Fibroblast of skin of back (primary cell): Measurements from ENCODE around the gene DNAH1.
A peak's percentile ranks its signal among the peaks of the same experiment; 100 is the strongest.

Experiments used
- DNase-seq: peaks from one replicate; pipeline ENCODE4 v3.0.0-alpha.2; 2013

The DNAH1 gene

DNA sequence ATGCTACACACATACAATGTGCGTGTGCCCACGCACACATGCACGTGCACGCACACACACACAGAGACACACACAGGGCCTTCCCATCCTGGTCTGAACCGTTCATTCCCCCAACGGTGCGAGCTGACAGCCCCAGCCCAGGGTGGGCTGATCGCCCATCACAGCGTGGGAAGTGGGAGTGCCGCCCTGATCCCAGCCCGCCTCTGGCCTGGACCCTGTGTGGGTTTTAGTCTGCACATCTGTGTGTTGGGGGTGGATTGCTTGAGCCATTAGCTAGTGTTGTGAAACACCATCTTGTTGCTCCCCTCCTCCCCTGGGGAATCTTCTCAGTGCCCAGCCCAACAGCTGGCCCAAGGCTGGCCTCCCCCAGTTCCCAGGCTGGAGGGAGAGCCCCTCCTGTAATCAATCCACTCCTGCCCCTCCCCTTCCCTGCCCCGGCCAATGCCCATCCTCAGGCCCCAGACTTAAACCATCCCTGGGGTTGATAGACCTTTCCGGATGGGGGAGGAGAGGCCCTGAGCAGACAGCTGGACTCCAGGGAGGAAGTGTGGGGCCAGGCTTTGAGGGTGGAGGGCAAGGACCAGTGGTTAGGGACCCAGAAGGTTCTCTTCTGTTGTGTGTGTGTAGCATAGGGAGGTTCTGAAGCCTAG is 120.5 kb downstream of the DNAH1 start:
- no peak for DNase-seq

DNA sequence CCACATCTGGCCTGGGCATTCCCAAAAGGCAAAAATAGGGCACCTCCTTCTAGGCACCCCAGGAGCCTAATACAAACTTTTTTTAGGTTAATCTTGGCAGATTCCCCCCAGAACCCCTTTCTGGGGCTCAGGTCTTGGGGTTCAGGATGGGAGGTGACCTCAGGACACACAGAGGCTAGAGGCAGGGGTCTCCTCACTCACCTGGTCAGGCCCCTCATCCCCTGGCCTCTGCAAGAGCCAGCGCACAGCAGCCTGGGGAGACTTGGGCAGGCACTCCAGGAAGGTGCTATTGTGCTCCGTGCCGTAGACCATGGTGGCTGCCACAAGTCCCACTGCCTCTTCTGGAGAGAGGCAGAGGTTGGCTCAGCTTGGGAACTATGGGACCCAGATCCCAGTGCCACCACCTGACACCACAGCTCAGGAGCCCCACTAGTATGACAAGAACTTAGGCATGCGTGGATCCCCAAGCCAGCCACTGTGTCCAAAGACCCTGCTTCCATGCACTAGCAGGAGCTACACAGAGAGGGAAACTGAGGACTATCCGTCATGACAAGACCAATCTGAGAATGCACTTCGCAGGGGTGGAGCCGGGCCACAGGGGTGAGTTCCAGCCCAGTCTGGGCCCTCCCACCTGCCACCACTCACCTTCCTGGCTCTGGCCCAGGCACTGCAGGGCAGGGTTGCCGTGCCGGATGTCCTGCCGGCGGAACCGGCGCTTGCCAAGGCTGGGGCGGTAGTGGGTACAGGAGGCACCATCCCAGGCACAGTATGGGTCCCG is 121.4 kb downstream of the DNAH1 start:
- DNase-seq: no peak

DNA sequence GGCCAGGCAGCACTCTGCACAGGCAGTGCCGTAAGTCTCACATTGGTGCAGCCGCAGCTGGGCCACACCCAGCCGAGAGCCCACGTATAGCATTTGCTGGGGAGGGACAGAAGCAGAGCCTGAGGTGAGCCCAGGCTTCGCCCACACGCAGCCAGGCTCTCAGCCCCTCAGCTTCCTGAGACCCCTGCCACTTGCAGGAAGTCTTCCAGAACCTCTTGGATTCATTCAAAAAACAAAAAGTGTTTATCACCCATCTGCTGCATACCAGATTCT is 121.9 kb downstream of the DNAH1 start:
- no peak for DNase-seq

DNA sequence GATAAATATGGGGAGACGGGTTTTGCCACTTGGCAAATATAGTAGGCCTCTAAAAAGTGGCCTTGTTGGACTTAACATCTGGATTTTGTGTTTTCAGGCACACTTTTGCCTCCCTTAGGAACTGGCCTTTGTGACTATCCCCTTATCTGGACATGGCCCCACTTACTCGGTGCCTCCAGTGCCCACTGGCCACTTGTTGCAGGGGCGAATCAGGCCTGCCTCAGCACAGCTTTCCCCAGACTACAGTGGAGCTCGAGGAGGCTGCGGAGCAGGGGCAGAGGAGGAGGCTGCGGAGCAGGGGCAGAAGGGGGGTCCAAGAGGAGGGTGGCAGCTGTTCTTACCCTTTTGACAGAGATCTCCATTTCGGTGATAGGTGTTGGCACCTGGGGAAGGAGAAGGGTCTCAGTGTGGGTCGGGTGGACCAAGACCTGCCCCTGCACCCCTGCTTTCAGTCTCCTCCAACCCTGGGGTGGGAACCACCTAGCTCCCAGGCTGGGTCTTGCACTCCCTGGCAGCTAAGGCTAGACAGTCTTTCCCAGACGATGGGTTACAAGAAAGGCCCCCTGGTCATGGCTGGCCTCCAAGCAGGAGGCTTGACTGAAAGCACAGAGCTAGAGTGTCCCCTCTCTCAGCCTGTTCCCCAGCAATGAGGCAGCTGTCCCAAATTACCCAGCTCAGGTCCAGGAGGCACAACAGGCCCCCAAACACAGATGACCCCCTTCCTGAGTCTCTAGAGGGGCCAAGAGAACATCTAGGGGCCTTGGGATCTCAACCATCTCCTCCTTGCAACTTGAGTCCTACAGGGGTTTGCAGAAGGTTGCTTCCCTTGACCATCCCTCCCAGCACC is 122.7 kb downstream of the DNAH1 start:
- no peak for DNase-seq

DNA sequence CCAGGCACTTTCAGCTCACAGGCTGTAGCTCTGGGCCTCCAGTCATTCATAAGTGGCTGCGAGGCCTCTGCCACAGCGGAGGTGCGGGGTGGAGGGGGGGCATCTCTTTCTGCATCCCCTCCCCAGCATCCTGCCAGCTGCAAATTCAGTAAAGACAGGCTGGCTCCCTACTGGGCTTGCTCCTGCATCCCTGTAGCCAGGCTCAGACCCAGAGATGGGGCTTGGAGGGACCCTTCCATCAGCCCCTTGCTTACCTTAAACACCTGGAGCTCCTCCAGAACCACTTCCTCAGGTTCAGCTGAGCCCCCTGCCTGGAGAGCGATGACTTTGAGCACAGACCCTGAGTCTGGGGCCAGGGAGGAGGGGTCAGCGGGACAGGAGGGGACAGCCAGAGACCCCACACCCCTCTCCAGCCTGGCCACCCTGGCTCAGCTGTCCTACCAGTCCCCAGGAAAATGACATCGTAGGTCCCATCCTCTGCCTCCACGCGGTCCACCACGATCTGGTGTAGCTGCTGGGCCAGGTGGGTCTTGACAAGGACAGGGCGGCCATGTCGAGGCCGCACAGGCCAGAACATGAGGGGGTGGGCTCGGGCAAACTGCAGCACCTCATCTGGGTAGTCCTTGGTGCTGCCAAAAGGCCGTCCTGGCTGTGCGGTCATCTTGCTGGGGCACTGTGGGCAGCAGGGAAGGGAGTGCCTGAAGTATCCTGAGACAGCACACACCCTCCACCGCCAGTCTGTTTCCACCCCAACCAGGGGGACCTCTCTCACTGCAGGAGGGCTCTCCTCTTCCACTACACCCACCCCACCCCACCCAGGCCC is 123.5 kb downstream of the DNAH1 start:
- no peak for DNase-seq

DNA sequence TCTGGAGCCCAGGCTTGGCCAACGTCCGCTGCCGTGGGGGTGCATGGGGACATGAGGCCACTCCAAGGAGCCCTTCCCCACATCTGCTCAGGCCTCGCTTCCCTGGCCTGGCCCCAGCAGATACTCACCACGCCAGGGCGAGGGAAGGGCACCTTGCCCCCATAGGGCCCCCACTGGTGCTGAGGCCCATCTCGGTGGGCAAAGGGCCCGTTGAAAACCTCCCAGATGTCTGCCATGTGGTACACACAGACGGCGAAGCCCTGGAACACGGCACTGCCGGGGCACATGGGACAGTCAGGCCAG is 124.1 kb downstream of the DNAH1 start:
- DNase-seq: no peak

DNA sequence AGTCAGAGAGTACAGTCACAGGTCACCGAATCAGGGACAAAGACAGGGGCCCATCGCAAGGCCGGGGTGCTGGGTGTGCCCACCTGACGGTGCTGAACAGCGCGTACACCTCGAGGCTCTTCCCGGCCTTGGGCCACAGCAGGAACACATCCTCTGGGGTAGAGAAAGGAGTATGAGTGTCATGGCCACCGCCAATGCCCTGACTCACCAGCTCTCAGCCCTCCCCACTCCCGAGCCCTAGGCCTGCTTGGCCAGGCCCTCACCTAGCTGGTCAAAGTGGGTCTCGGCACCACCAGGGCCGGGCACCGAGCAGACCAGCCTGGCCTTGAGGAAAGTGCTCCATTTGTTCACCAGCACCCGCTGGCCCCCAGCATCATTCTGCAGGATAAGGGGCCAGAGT is 124.6 kb downstream of the DNAH1 start:
- no peak for DNase-seq

DNA sequence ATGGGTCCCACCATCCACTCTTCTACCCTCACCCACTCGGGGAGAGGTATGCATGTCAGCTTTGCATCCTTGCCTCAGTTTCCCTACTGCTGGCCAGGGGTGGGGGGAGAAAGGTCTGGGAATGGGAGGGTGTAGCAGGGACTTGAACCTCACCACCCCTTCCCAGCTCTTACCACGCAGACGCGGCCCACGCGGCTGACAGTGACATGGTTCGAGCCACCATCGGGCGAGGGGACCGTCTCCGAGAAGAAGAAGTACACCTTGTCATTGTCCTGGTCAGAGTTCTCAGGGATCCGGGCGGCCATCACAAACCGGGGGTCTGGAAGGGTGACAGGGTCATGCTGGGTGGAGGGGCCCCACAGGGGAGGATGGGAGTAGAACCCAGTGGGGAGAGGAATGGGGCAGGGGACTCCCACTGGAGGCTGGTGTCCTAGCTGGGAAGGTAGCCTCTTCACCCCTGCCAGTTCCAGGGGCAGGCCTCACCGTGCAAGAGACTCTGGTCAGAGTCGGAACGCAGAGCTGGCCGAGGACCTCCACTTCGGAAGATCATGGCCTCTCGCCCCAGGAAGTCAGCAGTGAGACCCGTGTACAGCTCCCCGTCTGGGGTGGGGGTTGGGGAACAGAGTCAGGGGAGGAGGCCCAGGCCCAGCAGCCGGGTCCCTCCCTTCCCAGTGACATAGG is 125.1 kb downstream of the DNAH1 start:
- DNase-seq: no peak

DNA sequence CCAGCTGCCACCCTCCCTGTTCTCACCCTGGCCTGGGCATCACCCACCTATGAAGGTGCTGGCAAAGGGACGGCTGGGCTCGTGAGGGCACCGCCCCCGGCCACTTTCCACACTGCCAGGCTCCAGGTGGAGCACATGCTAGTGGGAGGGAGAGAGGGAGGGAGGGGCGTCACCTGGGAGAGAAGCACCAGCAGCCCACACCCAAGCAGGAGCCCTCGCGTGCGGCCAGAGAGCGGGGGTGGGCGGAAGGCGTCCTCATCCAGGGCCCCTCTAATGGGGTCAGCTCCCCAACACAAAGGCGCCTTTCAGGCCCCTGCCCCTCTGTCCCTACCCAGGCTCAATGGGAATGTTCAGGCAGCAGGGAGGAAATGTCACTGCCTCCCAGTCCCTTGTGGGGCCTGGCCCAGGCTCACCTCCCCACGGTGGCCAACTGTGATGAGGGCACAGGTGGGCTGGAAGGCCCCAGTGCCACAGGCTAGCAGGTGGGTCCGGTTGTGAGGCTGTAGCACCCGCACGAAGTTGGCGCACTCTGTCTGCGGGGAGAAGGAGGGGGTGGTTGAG is 125.7 kb downstream of the DNAH1 start:
- DNase-seq: no peak

DNA sequence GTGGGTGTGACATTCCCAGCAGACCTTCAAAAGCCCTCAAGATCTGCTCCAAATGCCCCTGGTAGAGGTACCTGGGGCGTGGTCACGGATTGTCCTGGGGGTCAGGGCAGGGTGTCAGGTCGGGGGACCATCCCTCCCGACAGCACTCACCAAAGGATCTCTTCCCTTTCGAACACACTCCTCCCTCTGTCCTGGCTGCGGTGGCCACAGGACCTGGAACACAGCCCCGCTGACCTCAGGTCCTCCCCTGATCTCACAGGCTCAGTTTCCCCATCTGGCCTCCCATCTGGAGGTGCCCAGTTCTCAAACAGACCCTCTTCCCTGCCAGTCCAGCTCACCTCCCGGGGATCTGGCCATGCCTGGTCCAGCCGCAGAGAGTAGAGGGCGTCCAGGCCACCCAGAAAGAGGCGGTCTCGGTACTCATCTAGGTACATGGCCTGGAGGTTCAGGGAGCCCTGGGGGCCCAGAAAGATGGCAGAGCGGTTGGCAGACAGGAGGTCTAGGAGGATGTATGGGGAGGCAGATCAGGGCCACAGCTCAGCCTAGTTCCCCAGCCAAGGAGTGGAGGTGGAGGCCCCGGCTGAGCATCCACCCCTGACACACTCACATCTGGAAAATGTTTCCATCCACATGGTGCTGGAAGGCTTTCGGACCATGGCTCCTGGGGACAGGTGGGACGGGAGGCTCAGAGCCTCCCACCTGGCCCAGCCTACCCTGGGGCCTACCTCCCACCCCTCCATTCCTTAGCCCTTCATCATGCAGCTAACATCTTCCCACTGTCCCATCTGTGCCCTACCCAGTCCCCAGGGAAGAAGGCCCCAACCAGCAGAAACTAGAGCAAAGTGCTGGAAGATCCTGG is 126.5 kb downstream of the DNAH1 start:
- DNase-seq: no peak

DNA sequence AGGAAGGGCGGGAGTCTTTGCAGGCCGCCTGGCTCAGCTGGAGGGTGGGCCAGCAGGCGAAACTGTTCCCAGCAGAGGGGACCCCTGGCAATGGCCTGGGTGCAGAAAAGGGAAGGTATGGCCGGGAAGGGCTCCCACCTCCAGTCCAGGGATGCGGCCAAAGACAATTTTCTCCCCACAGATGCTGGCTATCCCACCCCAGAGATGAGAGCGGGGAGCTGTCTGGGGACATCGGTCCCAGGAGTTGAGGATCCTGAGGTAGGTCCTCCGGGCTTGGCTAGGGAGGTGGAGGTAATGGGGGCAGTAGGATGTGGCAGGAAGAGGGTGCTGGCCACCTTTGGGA is 127.1 kb downstream of the DNAH1 start:
- DNase-seq: no peak

DNA sequence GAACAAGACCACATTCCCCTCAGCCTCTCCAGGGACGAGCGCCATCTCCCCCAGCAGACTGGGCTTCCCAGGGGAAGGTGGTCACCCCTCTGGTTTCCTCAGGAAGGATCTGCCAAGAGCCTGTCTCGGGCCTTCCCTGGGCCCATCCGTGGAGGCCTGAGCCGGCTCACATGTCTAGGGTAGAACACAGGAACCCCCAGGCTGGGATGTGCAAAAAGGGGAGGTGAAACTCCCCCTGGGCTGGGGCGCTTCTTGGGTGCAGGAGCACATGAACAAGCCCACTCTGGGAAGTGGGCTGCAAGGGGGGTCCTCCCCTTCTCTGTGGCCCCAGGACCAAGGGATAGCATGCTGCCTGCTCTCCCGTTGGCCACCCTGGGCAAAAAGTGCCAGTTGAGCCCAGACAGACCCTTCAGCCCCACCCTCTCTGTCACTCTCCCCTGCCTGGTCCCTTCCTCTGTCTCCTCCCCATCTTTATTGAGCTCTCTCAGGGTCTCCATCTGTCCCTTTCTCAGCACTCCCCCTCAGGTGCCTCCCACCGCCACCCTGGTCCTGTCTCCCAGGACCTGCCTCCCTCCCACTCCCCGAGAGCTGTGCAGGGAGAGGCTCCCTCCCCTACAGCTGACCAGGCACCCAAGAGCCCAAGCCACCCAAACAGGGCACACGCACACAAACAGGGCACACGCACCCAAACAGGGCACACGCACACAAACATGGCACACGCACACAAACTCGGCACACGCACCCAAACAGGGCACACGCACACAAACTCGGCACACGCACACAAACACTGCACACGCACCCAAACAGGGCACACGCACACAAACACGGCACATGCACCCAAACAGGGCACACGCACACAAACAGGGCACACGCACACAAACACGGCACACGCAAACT is 127.9 kb downstream of the DNAH1 start:
- DNase-seq: no peak

DNA sequence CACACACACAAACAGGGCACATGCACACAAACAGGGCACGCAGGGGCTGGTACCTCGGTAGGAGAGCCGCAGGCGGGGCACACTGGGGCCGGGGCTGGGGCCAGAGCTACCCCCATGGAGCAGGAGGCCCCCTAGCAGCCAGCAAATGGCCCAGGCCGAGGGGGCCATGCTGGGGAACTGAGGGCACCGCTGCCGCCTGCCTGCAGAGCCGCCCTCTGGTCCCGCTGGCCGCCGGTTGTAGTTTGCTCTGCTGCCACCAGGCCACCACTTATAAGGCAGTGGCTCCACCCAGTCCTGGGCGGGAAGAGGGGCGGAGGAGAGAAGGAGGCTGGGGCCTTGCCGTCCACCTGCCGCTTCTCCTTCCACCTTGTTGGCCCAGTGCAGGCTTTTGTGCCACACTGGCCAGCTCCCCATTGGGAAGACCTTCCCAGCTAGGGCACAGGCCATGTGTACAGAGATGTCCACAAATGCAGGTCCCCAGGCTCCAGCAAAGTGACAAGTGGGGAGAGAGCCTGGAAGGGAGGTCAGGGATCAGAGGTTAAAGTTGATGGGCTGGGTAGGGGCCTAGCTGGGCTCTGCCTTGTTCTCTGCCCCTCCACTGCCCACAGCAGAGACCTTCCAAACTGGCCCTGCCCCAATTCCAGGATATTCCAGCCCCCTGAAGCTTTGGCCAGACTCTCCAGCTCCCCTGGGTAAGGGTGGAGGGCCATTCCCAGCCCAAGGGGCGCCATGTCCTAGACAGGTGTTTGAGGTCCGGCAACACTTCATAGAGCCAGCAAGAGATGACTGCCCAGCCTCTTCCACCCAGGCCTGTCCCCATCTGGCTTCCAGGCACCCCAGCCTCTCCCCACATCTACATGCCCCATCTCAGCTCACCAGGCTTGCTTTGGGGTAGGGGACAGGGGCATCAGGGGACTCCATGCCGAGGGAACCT is 129.0 kb downstream of the DNAH1 start, which contains the start of gene SEMA3G:
TSS of gene SEMA3G (minus strand) at position 244 of the 934 bp plus-strand sequence. CDS start at position 168, 76 bp downstream.
- peak; percentile 64 for DNase-seq

DNA sequence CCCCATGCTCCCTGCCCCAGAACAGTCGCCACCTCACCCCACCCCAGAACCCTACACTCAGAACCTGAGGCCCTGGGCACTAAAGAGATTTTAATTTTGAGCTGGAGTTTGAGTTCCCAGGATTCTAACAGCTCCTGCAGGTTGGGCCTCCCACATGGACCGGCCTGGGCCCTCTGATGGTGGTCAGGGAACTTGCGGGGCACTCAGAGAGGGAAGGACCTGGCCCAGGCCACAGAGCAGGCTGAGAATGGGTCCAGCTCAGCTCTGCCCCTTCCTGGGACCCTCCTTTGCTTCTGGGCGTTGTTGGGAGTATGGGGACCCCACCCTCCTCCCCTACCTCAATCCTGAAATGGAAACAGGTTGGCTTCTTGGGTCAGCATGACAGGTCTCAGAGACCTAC is 129.9 kb downstream of the DNAH1 start:
- DNase-seq: no peak

DNA sequence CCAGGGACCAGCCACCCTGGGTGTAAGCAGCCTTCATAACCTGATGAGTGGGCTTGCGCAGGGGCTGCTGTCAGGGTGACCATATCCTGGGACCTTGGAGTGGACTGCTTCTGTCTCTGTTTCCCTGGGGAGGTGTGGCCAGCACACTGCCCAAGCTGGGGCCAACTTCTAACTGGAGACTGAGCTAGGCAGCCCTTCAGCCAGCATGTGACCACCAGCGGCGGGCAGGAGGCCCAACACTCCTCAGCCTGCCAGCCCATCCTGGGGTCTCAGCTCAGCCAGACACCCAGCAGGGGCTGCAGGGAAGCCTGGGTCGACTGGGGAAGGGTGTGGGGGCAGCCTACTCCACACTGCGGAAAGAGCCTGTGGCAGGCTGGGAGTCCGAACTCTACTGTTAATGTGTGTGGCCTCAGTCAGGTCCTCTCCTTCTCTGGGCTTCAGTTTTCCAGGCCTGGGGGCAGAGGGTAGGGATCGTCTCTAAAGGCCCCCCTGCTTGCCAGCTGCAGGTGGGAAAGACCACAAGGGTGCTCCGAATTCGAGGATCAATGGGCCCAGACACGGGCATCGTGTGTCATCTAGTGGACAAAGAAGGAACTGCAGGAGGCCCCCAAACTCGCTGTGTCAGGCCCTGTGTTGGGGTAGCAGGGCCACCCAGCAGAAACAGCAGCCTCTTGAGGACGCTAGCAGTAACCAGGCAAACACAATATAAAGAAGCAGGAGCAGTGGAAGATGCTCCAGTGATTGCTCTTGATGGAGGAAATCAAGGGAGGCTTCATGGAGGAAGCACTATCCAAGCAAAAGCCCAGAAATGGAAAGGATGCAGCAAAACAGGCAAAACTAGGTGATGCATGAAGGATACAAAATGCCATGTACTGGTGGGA is 130.8 kb downstream of the DNAH1 start:
- peak; percentile 53 for DNase-seq

DNA sequence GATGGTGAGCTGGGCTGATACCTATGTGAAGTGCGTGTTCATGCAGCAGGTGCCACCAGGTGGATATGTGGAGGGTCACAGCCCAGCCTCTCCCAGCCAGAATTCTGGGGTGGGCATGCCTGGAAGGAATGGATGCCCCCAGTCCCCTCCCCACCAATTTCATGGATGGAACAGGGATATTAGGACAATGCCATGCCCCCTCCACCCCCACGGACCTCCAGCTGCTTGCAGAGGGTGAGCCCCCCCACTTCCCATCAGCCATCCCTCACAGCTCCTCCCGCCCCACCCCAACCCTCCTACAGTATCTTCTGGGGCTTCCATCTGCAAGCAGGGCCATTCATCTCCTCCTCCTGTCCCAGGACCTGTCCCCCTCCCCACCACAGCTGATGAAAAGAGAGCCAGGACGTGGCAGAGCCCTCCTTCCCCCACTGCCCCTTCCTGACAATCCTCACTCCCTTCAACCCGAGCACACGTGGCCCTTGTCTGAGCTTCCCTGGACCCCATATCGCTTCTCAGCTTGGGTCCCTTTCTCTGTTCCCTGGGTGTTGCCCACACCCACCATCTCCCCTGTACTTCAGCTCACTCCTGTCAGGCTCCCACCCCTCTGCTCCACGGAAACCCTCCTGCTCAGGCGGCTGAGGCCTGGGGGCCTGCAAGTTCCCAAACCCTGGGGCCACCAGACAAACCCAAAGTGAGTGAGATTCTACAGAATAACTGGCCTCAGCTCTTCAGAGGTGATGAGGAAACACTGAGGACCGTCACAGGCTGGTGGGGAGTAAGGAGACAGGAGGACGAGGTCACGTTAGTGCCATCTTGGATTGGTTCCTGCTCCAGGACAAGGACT is 131.6 kb downstream of the DNAH1 start:
- DNase-seq: no peak
